NAMALWA (cell line): ENCODE measurements around the gene HIVEP3.

Source experiments
- DNase-seq: peaks from one replicate; pipeline ENCODE4 v3.0.0-alpha.2; 2015; ENCODE audit warnings: low spot score

Gene HIVEP3

DNA sequence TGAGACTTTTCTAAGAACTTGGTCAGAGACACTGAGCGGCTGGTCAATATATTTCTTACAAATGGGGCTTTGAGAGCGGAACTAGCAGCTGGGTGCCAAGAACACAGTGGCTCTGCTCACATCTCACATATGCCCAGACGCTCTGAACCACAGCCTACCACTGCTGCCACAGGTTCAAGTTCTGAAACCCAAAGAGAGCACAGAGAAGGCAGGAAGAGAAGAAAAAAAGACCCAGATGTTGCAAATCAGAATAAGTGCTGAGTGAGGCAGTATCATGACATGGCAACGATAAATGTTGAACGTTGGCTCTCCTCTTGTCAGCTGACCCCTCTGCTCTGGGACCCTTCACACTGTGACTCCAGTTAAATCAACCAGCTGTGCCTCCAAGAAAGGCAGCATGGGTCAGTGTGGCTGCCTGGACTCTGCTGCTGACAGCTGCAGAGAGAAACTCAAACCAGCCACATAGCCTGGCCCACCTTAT is 26.4 kb downstream of the HIVEP3 start:
- no peak for DNase-seq

DNA sequence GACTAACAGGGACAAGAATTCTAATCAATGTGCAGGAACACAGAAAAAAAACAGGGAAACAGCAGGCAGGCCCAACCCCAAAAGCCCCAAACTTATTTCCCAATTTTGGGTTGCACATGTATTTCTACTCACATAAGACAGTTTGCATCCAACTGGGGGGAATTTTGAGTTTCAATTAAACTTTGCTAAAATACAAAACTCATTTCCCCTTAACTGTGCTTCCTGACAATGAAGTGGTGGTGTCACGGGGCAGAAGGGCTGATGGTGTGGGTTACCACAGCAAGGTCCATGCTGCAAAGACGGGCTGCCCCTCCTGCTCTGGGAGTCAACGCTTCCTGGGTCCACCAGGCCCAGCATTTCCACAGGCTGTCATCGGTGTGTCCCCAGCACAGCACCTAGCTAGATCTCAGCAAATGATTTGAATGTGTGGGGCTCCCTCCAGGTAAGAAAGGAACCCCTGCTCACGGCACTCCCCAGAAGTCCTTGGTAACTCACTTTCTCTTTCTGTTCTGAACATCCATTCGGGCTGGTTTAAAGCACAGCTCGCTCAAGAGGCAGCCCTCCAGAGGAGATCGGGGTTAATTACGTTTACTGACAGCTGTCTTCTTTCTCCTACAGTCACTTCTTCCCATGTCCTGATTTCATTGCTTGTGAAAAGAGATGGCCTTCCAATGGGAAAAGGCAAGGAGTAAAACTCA is 27.4 kb downstream of the HIVEP3 start:
- peak; percentile 73 for DNase-seq

DNA sequence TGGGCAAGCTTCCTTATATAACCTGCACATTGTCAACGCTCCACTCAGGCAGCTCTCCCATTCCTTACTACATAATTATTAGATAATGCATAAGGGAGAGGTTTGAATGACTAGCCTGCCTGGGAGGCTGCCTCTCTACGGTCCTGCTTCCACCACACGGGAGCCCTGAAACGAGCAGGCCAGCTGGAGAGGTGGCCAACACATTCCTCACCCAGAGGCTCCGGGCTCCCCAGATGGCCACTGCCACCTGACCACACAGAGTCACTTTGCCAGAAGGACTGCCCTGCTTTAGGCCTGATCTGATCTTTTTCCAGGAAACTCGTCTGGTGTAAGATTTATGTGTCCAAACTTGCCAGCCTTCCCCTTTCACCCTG is 27.9 kb downstream of the HIVEP3 start:
- no peak for DNase-seq

DNA sequence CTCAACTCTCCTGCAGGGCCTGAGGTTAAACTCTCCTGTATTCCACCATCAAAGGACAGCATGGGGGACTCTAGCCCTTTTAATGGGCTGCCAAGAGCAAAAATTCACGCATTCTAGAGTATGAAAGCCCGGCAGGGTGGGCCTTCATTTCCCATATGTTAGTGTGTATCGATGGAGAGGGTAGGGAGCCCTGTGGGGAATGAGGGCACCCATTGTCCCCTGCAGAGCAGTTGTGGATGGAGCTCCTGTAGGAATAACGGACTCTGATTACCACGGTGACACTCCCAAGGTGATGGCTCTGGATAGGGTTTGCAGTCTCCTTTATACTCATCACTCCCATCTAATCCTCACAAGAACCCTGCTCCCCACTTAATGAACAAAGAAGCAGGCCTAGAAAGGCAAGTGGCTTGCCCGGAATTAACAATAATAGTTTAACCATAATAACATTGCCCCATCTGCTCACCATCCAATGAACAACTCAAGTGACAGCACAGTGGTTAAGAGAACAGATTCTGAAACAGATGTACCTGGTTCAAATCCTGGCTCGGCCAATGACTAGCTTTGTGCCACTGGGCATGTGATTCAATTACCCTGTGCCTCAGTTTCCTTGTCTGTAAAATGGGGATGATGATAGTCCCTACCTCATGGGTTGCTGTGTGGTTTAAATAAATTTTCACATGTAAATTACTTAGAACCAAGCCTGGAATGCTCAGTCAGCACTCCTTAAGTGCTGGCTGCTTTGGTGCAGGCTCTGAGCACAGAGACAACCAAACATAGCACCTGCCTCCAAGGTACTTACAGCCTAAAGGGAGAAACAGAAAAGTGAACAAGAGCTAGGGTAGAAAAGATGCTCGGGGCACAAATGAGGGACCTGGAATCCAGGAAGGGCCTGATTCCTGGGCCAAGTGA is 29.0 kb downstream of the HIVEP3 start:
- DNase-seq: no peak

DNA sequence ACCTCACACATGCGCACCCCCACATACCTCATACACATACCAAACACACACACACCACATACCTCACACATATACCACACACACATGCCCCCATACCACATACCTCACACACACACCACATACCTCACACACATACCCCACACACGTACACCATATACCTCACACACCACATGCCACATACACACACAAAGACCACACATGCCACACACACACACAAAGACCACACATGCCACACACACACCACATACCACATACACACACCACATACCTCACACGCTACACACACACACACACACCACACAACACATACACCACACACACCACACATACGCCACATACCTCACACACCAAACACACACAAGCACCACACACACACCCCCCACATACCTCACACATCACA is 30.0 kb downstream of the HIVEP3 start:
- DNase-seq: no peak

DNA sequence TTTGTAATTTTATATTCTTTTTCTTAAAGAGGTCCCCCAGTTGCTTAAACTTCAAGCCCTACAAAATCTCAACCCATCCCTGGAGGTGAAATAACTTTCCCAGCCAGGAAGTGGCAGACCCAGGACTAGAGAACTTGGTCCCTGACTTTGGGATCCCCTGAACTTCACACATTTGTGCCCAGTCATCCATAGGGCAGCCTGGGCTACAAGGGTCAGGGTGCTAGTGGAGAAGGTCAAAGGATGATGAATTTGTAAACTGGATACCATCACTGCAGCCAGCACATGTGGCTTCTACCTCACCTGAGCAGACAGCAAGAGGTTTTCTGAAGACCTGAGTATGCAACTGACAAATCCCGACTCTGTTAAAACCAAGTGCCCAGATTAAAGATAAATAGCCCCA is 31.4 kb downstream of the HIVEP3 start:
- no peak for DNase-seq

DNA sequence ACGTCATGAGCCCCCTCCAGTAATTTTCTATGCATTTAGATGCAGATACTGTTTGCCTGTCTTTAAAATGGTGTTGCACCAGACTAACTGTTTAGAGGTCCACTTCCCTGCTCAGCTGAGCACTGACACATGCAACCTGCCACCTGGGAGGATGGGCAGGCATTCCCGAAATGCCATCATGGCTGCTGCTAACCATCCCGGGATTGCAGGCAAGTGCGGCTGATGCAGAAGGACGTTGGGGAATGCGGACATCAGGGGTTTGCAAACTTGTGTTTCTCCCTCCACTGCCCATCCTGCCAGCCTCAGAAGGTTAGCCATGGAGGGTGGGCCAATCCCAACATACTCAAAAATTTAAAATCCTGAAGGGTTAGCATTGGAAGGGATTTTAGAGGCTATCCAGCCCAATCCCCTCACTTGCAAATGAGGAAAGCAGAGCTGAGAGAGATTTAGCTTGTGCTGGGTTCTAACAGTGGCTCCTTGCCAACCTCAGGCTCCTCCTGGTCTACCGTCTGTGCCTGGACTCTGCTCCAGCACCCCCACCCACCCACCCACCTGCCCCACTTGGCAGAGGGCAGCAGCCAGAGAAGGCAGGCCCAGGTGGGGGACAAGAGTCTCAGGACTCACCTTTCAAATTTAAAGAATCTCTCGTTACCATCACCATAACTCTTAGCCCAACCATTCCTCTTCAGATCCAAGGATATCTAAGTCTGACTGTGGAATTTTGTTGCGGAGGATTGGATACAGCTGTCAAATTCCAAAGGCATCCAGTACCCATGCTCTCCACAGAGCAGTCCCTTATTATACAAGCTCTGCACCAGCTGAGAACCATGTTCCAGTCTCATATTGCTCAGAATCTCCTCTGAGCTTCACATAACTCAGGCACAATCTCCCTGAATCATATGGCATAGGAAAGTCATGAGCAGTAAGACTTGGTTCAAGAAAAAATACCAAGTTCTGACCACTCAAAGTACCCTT is 34.2 kb downstream of the HIVEP3 start:
- no peak for DNase-seq

DNA sequence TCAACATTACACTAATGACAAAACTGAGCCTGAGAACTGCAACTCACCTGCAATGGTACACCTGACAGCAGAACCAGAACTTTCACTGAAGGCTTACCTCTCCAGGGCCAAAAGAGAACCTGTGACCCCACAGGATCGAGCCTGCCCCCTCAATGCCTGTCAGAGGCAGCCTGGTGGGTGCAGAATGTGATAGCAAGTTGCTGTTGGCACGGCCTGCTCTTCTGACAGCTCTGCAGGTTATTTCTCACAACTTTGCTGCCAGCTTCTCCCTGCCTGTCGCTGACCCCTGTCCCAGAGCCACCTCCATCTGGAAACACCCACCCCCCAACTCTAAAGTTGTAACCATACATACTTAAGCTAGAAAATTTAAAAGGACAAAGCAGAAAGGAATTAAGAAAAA is 35.2 kb downstream of the HIVEP3 start:
- no peak for DNase-seq

DNA sequence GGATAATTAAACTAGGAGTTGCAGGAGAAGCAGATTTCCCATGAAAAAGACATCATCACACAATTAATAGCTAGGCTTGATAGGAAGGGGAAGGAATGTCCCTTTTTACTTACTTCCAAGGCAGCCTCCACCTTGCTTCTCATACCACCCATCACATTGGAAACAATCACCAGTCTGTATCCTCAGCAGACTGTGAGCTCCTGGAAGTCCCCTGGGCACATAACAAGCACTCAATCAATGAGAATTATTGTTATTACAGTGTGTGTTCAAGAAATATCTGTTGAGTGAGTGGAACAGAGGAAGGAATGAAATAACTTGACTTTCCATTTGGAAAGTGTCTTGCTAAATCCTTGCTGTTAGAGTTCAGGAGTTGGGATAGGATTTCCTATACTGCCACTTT is 36.2 kb downstream of the HIVEP3 start:
- DNase-seq: no peak

DNA sequence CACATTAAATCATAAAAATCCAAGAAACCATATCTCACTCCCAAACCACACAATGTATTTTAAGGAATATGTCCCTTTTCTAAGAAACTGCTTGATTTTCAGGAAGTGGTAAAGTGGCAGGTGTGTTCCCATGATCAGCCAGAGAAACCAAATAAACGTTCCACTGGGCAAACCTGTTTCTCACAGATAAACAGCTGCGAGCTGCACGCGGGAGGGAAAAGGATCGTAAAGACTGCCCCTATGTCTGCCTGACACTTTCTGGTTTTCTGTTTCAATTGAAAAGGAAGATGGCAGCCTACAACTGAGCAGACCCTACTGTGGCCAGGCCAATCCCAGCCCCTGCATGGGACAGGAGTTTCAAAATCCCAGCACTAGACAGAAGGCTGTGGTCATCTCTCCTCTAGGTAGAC is 36.6 kb downstream of the HIVEP3 start:
- no peak for DNase-seq

DNA sequence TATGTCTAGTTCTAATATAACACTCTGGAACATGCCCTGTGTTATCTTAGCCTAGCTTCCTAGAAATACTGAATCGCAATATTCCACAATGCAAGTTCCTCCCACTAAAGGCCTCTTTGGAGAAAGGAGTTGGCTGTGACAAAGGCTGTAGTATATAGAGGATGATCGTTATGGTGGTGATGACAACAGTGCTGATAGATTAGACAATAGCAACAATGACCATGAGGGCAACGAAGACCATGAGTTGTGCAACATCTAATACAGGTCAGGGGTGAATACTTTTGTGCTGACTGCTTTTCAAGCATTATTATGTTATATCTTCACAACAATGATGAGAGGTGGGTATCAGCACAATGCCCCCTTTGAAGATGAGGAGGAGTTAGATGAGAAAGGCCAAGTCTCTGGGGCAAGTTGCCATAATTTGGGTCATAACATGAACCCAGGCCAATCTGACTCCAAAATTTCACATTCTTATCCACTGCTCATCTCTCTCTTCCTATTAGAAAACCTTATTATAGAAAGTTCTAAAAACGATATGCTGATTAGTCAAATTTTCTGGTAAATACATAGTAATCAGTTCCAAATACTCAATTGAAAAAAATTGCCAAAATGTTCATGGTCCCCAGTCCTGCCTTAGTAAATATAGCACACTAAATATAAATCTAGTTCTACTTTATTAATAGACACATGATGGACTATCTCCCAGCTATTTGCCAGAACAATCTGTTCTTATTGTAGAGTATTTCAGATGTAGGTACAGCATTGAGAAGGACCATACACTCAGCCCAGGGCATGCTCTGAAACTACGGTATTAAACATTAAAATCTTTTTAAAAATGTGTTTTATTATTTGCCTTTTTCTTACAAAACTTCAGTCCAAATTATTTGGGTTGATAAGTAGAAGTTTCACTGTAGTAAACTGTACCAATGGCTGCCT is 37.5 kb downstream of the HIVEP3 start:
- no peak for DNase-seq

DNA sequence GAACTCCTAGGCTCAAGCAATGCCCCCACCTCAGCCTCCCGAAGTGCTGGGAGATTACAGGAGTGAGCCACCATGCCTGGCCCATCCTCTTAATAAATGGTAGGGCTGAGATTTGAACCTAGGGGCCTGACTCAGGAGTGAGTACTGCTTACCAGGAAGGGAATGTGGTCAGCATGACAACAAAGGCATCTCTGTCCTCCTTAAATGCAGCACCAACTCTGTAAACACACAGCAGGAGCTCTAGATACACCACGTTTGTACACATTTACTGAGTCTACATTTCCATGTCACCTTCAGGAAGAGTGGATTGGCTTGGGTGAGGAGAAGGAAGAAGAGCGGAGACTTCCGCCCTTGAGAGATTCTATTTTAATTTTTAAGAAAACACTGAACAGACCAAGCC is 38.5 kb downstream of the HIVEP3 start:
- no peak for DNase-seq

DNA sequence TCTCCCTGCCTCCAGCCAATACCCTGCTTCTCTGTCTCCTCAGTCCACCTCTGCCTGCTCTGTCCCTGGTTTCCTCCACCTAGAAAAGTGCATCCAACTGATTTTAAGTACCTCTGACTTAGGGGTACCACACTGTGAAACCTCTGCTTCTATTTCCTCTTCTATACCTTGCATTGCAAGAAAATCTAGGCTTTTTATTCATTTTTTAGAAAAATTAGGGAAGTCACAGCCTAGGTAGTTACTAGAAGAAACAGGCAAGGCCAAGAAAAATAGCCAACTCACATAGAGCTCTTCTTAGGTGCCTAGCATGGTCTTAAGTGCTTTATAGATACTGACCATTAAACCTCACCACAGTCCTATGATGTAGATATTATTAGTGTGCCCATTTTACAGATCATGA is 39.1 kb downstream of the HIVEP3 start:
- no peak for DNase-seq

DNA sequence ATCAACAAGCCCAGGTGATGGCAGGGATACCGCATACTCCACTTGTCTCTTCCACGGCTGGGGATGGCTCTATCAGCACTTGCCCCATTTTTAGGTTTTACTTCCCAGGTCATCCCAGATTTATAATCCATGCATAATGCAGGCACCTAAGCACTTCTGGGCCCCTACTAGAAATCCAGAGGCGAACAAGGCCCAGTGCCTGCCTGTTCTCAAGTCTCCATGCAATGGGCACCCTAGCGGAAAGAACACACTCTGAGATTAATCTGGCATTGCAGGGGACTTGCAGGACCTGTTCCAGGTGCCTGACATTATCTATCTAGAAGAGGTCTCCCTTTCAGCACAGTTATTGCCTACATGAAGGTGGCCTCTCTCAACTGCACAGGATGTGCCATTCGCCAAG is 39.8 kb downstream of the HIVEP3 start:
- no peak for DNase-seq

DNA sequence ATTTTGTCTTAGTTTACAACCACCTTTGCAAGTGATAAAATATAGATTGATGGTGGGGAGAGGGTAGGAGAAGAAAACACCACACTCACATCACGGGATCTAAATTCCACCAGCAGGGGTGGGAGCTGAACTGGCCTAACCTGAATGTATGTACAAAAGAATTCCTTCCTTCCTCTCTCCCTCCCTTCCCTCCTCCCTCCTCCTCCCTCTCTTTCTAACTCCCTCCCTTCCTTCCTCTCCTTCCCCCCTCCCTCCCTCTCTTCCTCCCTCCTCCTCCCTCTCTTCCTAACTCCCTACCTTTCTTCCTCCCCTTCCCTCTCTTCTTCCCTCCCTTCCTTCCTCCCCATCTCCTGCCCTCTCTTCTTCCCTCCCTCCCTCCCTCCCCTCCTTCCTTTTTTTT is 40.2 kb downstream of the HIVEP3 start:
- no peak for DNase-seq

DNA sequence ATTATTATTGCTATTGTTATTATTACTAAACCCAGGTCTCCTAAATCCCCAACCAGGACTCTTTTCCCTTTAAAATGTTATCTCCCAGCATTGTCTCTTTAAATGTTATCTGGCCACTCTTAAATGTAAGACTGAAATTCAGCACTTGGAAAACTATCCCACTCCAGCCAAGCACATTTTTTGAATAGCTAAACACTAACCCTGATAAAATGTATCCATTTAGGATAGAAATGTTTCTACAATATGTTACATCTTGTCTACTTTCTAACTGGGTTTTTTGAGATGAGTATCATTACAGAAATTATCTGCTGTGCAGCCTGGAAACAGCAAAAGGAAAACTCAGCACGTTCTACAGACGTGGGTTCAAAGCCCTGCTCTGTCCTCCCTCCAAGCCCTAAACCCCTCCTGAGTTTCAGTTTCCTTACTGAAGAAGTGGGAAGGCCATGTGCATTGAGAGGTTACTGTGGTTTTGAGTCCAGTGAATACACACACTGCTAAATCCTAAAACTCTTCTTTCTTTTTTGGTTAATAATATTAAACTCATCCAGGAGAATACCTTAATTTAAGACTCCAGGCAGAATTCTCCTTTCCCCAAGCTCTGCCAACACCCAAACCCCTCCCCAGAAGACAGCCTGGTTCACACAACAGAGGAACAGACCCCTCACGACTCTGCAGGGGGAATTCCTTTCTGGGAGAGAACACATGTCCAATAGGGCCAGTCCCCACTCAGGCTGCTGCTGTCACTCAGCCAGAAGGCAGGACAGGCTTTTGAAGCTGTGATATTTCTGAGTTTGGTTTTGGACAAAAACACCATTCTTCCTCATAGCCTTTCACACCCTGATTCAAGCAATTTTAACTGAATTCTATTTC is 41.9 kb downstream of the HIVEP3 start:
- no peak for DNase-seq

DNA sequence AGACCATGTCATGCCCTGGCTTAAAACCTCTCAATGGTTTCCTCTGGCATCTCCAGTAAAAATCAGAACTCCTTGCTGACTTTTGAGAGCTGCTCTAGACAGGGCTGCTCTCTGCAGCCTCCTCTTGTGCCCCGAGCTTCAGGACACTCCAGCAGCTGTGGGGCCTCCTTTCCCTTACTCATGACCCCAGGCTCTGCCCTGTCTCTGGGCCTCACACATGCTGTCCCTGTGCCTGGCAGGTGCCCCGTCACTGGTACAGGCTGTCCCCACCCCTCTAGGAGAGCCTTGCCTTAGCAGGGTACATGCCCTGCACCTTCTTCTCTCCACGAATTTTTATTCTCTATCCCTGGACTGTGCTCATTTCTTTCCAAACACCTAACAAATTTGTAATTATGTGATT is 43.2 kb downstream of the HIVEP3 start:
- DNase-seq: no peak

DNA sequence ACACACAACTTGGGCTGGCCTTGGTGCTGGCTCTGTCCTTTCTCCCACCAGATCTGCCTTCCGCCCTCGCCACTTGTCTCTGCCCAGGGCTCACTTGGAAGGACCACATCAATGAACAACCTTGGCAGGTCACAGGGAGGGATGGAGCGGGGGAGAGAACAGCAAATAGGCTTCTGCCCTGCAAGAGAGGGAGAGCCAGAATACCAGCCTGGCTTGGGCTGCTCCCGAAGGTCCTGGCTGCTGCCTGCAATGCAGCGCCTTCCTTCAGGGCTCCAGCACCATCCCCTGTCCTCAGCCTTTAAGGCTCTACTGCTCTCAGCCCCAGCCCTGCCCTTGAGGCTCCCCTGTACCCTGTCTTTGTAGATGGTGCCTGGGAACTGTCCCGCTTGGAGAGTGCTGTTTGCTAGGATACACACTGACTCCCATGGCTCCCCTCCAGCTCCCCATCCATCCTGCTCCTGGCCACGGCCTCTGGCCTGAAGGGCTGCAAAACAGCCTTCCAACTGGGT is 43.8 kb downstream of the HIVEP3 start:
- DNase-seq: no peak

DNA sequence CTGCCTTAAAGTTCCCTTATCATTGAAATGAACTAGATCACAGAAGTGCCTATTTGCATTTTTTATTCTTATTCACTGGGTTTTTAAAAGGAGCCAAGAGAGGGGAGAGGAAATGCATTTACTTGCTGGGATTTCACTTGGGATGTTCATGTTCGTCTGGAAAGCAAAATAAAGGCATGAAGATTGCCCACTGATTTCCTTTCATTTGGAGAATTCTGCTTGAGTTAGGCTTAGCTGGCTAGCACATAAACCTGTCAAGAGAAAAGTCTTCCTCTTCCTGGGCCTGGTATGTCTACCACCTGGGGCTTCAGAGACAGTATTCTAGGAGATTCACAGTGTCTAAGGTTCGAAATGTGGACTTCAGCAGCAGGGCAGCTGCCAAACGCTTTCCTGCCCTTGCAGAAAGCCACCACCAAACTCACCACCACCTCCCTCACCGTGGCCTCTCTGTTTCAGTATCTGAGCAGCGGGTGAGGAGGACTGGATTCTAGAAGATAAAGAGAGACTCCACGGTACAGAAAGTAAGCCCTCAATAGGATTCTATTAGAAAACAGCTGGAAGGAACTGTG is 44.5 kb downstream of the HIVEP3 start:
- DNase-seq: no peak

DNA sequence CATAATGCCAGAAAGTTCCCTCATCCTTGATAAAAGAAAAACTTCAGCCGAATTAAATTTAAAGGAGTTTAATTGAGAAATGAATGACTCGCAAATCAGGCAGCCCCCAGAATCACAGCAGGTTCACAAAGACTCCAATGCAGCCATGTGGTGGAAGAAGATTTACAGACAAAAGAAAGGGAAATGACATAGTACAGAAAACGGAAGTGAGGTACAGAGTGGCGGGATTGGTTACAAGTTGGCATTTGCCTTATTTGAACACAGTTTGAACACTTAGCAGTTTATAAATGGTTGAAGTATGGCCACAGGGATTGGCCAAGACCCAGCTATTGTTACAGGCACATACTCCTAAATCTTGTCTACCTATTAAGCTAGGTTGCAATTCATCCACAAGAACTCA is 46.6 kb downstream of the HIVEP3 start:
- DNase-seq: no peak
